HepG2 (cell line): ENCODE data around the gene PPP3CB.

ENCODE experiments used
- BRF2 ChIP-seq: sonication (generic); formaldehyde crosslinking; IDR thresholded peaks from 2 replicates; pipeline ENCODE4 v1.8.1; 2022; ENCODE audit warnings: mild to moderate bottlenecking, missing genetic modification reagents
- CTCF ChIP-seq: sonication (generic); formaldehyde crosslinking; IDR thresholded peaks from 2 replicates; pipeline ENCODE4 v1.5.0; 2020; ENCODE audit warnings: mild to moderate bottlenecking, missing genetic modification reagents, moderate library complexity
- FOXK2 ChIP-seq: fragments of 450-650 bp; IDR thresholded peaks from 2 replicates; pipeline ENCODE4 v1.6.1; 2016
- JUND ChIP-seq: sonication (generic); formaldehyde crosslinking; IDR thresholded peaks from 2 replicates; pipeline ENCODE4 v1.8.0; 2022; ENCODE audit warnings: mild to moderate bottlenecking, missing genetic modification reagents
- MAFK ChIP-seq, 2 experiments: IDR thresholded peaks in 1 of 2; conservative IDR thresholded peaks in 1 of 2; 2 replicates each; pipeline ENCODE4 v1.6.1; 2011; ENCODE audit warnings: improper control_type of control experiment in 2 of 2, low read length in 2 of 2
- POLR2G ChIP-seq: fragments of 200-400 bp; formaldehyde crosslinking; IDR thresholded peaks from 2 replicates; pipeline ENCODE4 v1.6.1; 2018; ENCODE audit warnings: mild to moderate bottlenecking, low read depth, low read length, moderate library complexity
- SP1 ChIP-seq, 2 experiments: fragments of 450-650 bp in 1 of 2; sonication (generic) in 1 of 2; formaldehyde crosslinking in 1 of 2; IDR thresholded peaks; 2 replicates each; pipeline versions ENCODE4 v1.4.0 to v1.6.1; 2016 to 2020; ENCODE audit warnings: missing genetic modification reagents in 1 of 2
- ZBTB26 ChIP-seq: IDR thresholded peaks from 2 replicates; pipeline ENCODE4 v1.6.1; 2016; ENCODE audit warnings: missing compliant biosample characterization, missing genetic modification reagents, borderline replicate concordance
- ZKSCAN1 ChIP-seq: fragments of 150-350 bp; IDR thresholded peaks from 2 replicates; pipeline ENCODE4 v1.6.1; 2014; ENCODE audit warnings: low read length
- ZNF317 ChIP-seq: sonication (generic); formaldehyde crosslinking; IDR thresholded peaks from 2 replicates; pipeline ENCODE4 v1.5.0; 2020; ENCODE audit warnings: mild to moderate bottlenecking, missing genetic modification reagents
- ZNF770 ChIP-seq: sonication (generic); formaldehyde crosslinking; IDR thresholded peaks from 2 replicates; pipeline ENCODE4 v1.5.0; 2020; ENCODE audit warnings: mild to moderate bottlenecking, missing genetic modification reagents

- no peak for TF ChIP-seq ZKSCAN1
- TF ChIP-seq POLR2G, result no peak
- TF ChIP-seq SP1 (IDR thresholded peaks at IDR 0.05), result no peak
- TF ChIP-seq SP1 (CRISPR knock-in tag; IDR thresholded peaks at IDR 0.05), result no peak
- no peak for TF ChIP-seq CTCF (CRISPR knock-in tag)
- TF ChIP-seq ZNF317 (CRISPR knock-in tag), result no peak
- TF ChIP-seq FOXK2, result no peak
- TF ChIP-seq JUND (CRISPR knock-in tag), result no peak
- TF ChIP-seq BRF2 (CRISPR knock-in tag), result no peak
- TF ChIP-seq ZBTB26 (CRISPR knock-in tag), result no peak
- no peak for TF ChIP-seq ZNF770 (CRISPR knock-in tag)
- no peak for TF ChIP-seq MAFK (conservative IDR thresholded peaks at IDR 0.05 in 1 of 2, IDR thresholded peaks at IDR 0.05 in 1 of 2; ENCODE audit: low read length in 2 of 2)
Observed at GRCh38 chr10:73469579-73469978, 26.2 kb downstream of the PPP3CB start.
